HepG2 (cell line): ENCODE measurements around the gene PPP1CA. TPM values are rescaled to one million over a fixed set of nuclear protein-coding genes. Genes with fewer than 3 reads are reported as not detected.

ENCODE experiments used
- ARID3A ChIP-seq: IDR thresholded peaks from 2 replicates; pipeline ENCODE4 v1.6.1; 2012; ENCODE audit warnings: low read depth, low read length, improper control_type of control experiment
- HOXA9 ChIP-seq: sonication (generic); formaldehyde crosslinking; IDR thresholded peaks from 2 replicates; pipeline ENCODE4 v1.8.1; 2022; ENCODE audit warnings: missing genetic modification reagents, mild to moderate bottlenecking, moderate library complexity, borderline replicate concordance
- ZBTB49 ChIP-seq: sonication (generic); formaldehyde crosslinking; IDR thresholded peaks from 2 replicates; pipeline ENCODE4 v1.4.0; 2020; ENCODE audit warnings: missing genetic modification reagents, borderline replicate concordance
- ZC3H4 ChIP-seq: sonication (generic); formaldehyde crosslinking; IDR thresholded peaks from 2 replicates; pipeline ENCODE4 v1.4.0; 2020; ENCODE audit warnings: missing genetic modification reagents, borderline replicate concordance
- ZFX ChIP-seq: sonication (generic); formaldehyde crosslinking; IDR thresholded peaks from 2 replicates; pipeline ENCODE4 v1.4.0; 2020; ENCODE audit warnings: mild to moderate bottlenecking, low read depth, missing genetic modification reagents, moderate library complexity
- ZMYM4 ChIP-seq: sonication (generic); formaldehyde crosslinking; IDR thresholded peaks from 2 replicates; pipeline ENCODE4 v1.8.1; 2023; ENCODE audit warnings: mild to moderate bottlenecking, missing genetic modification reagents
- ZNF136 ChIP-seq: sonication (generic); formaldehyde crosslinking; IDR thresholded peaks from 2 replicates; pipeline ENCODE4 v1.8.1; 2022; ENCODE audit warnings: low read depth, mild to moderate bottlenecking, moderate library complexity, missing genetic modification reagents
- ZNF17 ChIP-seq: sonication (generic); formaldehyde crosslinking; IDR thresholded peaks from 2 replicates; pipeline ENCODE4 v1.5.0; 2020; ENCODE audit warnings: mild to moderate bottlenecking, missing genetic modification reagents
- ZNF264 ChIP-seq: sonication (generic); formaldehyde crosslinking; IDR thresholded peaks from 2 replicates; pipeline ENCODE4 v1.4.0; 2020; ENCODE audit warnings: missing genetic modification reagents
- ZNF556 ChIP-seq: sonication (generic); formaldehyde crosslinking; IDR thresholded peaks from 2 replicates; pipeline ENCODE4 v1.4.0; 2020; ENCODE audit warnings: mild to moderate bottlenecking, missing genetic modification reagents, borderline replicate concordance
- ZNF740 ChIP-seq: sonication (generic); formaldehyde crosslinking; IDR thresholded peaks from 2 replicates; pipeline ENCODE4 v1.4.0; 2020; ENCODE audit warnings: missing genetic modification reagents
- ZNF777 ChIP-seq: sonication (generic); formaldehyde crosslinking; IDR thresholded peaks from 2 replicates; pipeline ENCODE4 v1.4.0; 2020; ENCODE audit warnings: missing genetic modification reagents
- ZSCAN29 ChIP-seq: sonication (generic); formaldehyde crosslinking; conservative IDR thresholded peaks from 2 replicates; pipeline ENCODE4 v1.4.0; 2020; ENCODE audit warnings: mild to moderate bottlenecking, missing genetic modification reagents
- polyA plus RNA-seq, 8 experiments: library from polyadenylated mRNA; depleted of rRNA in 3 of 8; stranded (reverse) in 7 of 8; unstranded in 1 of 8; fragments of >200 nt; fragmentation: Illumina TruSeq in 4 of 8; extraction: Trizol in 4 of 8; gene quantifications; 2 replicates each; pipeline versions ENCODE4 v1.2.1 to v1.2.3, GENCODE V29; 2011 to 2016; ENCODE audit warnings: low read depth in 4 of 8, missing spikeins in 1 of 8, mixed read lengths in 1 of 8; ENCODE audit not compliant: insufficient read depth in 1 of 8
- total RNA-seq, 5 experiments: library from RNA; depleted of rRNA; stranded (reverse); fragments of >200 nt; fragmentation: Illumina TruSeq; extraction: Trizol; gene quantifications; 2 replicates each; pipeline ENCODE4 v1.2.3, GENCODE V29; 2016; ENCODE audit warnings: low read depth in 1 of 5
- TF ChIP-seq, protein P1 (sequence below), 2 experiments: sonication (generic) in 1 of 2; formaldehyde crosslinking in 1 of 2; IDR thresholded peaks; 2 replicates each; pipeline versions ENCODE4 v1.4.0 to v1.6.1; 2018 to 2020; ENCODE audit warnings: missing genetic modification reagents in 2 of 2, borderline replicate concordance in 1 of 2, low read depth in 1 of 2, mild to moderate bottlenecking in 1 of 2, missing biosample characterization in 1 of 2
- TF ChIP-seq, protein P2 (sequence below): IDR thresholded peaks from 2 replicates; pipeline ENCODE4 v1.6.1; 2016
- TF ChIP-seq, protein P3 (sequence below): sonication (generic); formaldehyde crosslinking; IDR thresholded peaks from 2 replicates; pipeline ENCODE4 v1.8.1; 2023; ENCODE audit warnings: mild to moderate bottlenecking, missing genetic modification reagents, borderline replicate concordance

Gene PPP1CA
- total and polyA plus RNA-seq, 2 of the 13 experiments (the other 11 are each of a cell fraction or from before 2014, with no cell fraction given), result 149 to 170 TPM

- TF ChIP-seq ZNF740, result peak; percentile 60; the same call in 1 of the 2 replicates
- TF ChIP-seq ZNF136 (CRISPR knock-in tag), result no peak
- TF ChIP-seq ARID3A, result no peak
- TF ChIP-seq ZMYM4 (CRISPR knock-in tag), result no peak
- TF ChIP-seq, protein P1, sequence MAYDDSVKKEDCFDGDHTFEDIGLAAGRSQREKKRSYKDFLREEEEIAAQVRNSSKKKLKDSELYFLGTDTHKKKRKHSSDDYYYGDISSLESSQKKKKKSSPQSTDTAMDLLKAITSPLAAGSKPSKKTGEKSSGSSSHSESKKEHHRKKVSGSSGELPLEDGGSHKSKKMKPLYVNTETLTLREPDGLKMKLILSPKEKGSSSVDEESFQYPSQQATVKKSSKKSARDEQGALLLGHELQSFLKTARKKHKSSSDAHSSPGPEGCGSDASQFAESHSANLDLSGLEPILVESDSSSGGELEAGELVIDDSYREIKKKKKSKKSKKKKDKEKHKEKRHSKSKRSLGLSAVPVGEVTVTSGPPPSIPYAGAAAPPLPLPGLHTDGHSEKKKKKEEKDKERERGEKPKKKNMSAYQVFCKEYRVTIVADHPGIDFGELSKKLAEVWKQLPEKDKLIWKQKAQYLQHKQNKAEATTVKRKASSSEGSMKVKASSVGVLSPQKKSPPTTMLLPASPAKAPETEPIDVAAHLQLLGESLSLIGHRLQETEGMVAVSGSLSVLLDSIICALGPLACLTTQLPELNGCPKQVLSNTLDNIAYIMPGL (CRISPR knock-in tag; IDR thresholded peaks at IDR 0.05; ENCODE audit: borderline replicate concordance in 1 of 2, low read depth in 1 of 2), result 0 out of 4 replicates have a peak, but pooled peaks have one; percentile 29 to 30
- TF ChIP-seq, protein P2, sequence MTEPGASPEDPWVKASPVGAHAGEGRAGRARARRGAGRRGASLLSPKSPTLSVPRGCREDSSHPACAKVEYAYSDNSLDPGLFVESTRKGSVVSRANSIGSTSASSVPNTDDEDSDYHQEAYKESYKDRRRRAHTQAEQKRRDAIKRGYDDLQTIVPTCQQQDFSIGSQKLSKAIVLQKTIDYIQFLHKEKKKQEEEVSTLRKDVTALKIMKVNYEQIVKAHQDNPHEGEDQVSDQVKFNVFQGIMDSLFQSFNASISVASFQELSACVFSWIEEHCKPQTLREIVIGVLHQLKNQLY (CRISPR knock-in tag), result no peak
- TF ChIP-seq ZSCAN29 (CRISPR knock-in tag), result no peak
- TF ChIP-seq ZNF264 (CRISPR knock-in tag), result no peak
- TF ChIP-seq ZFX (CRISPR knock-in tag), result no peak
- peak; percentile 33; the same call in 1 of the 2 replicates for TF ChIP-seq ZNF777 (CRISPR knock-in tag)
- TF ChIP-seq ZC3H4 (CRISPR knock-in tag), result no peak
- TF ChIP-seq, protein P3, sequence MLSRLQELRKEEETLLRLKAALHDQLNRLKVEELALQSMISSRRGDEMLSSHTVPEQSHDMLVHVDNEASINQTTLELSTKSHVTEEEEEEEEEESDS (CRISPR knock-in tag), result no peak
- no peak for TF ChIP-seq ZNF17 (CRISPR knock-in tag)
- TF ChIP-seq HOXA9 (CRISPR knock-in tag), result no peak
- TF ChIP-seq ZNF556 (CRISPR knock-in tag), result no peak
- no peak for TF ChIP-seq ZBTB49 (CRISPR knock-in tag)
Measured at GRCh38 chr11:67373648-67374570, 27.7 kb downstream of the PPP1CA start (continued).
